GM19351 (cell line): ENCODE data around the gene PRSS57.
"Not testable (repeated sequence)": the region's sequence is repeated elsewhere in the genome, so short reads cannot be mapped to it uniquely, and the experiment has no call there.

Experiments
- ATAC-seq: cut with Tn5 transposase; IDR thresholded peaks from one replicate; pipeline ENCODE4 v1.9.1; 2021; ENCODE audit warnings: mild to moderate bottlenecking, moderate library complexity; ENCODE audit not compliant: unreplicated experiment

The PRSS57 gene

DNA sequence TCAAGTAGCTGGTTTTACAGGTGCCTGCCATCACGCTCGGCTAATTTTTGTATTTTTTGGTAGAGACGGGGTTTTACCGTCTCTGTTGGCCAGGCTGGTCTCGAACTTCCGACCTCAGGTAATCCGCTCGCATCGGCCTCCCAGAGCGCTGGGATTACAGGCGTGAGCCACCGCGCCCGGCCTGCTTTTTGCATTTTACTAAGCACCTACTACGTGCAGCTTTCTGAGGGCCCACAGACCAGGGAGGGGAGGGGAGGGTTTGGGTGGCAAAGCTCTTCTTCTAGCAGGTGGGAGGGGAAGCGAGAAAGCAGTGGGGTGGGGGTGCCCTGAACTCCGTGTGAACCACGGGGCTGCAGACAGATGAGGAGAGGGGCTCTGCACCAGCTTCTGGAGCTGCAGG, 28.5 kb upstream of the PRSS57 start:
- ATAC-seq, result no peak

DNA sequence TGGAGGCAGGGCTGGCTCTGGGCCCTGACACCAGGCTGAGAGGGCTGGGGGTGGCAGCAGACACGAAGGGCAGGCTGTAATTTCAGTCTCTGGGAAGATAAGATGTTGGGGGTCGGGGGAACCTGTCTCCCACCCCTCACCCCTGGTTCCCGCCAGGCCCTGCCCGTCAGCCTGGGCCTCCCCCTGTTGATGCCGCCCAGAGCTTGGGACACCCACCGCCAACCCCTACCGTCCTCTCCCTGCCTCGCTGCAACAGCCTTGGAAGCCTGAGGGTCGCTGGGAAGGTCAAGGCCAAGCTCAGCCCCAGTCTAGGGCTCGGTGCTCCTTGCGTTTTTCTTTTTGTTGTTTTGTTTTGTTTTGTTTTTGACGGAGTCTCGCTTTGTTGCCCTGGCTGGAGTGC, 28.0 kb upstream of the PRSS57 start:
- ATAC-seq, result no peak

DNA sequence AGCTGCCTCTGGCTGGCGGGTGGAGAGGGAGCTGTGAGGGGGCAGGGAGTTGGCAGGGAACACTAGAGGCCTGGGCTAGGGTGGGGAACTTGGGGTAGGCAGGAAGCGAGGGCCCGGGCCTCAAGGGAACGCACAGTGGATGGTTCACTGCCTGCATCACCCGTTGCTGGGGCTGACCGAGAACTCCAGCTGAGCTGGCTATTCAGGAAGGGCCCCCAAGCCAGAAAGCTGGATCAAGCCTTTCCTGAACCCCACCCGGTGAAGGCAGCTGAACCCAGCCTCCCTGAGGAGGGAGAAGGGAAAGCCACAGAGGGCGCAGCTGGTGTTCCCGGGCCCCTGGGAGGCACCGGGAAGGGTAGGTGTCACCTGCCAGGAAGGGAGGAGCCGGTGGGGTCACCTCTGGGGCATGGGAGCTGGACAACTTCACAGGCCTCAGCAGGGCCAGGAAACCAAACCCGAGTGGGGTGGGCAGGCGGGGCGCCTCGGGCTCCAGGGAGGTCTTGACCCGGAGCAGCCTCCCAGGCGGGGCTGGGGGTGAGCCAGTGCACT, 27.4 kb upstream of the PRSS57 start:
- no peak for ATAC-seq

DNA sequence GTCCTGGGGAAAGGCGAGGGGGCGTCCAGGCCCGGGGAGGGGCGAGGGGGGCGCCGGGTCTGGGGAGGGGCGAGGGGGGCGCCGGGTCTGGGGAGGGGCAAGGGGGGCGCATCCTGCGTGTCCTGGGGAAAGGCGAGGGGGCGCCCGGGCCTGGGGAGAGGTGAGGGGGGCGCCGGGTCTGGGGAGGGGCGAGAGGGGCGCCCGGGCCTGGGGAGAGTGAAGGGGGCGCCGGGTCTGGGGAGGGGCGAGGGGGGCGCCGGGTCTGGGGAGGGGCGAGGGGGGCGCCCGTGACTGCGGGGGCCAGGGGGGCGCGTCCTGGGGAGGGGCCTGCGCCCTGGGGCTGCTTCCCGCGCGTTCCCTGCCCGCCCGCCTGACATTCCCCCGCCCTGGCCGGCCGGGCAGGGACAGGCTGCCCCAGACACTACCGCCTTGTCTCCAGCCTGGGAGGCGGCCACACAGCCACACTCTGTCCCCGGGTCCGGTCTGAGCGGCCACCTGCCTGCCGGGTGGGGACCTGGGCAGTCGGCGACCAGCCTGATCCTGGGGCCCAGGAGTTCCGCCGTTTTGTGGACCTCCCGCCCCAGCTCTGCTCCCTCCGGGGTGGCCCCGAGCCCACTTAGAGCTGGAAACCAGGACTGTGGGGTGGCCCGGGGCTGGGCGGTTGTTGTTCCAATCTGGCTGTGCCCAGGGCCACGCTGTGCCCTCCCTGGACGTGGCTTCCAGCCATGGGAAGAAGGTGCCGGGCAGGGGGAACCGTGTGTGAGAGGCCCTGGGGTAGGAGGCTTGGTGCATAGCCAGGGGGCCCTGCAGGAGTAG, 25.3 kb upstream of the PRSS57 start:
- ATAC-seq, result no peak

DNA sequence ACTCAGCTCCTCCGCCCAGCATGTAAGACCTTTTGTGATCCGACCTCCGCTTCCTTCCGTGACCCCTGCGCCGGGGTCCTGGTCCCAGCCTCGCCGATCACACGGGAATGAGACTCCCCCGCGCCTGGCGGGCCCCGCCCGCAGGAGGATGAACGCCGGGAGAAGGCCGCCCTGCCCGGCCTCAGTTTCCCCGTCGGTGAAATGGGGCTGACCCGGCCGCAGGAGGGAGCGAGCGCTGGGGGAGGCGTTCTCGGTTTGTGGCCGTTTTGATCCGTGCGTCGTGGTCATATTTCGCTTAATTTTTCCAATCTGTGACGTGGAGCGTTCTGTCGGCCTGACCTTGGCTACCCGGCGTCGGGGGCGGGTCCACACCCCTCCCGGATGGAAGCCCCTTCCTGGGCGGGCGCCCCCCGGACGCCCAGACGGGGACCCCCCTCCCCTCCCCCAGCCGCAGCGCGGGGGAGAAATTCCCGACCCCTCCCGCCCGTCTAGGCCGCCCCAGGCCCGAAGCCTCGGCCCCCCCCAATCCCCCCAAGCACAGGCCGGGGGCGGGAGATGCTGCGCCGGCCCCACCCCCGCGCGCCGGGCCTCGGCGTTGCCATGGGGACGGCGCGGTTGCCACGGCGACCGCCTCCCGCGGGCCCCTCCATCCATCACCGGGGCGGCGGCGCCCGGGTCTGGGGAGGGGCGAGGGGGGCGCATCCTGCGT, 24.5 kb upstream of the PRSS57 start:
- ATAC-seq, result no peak

DNA sequence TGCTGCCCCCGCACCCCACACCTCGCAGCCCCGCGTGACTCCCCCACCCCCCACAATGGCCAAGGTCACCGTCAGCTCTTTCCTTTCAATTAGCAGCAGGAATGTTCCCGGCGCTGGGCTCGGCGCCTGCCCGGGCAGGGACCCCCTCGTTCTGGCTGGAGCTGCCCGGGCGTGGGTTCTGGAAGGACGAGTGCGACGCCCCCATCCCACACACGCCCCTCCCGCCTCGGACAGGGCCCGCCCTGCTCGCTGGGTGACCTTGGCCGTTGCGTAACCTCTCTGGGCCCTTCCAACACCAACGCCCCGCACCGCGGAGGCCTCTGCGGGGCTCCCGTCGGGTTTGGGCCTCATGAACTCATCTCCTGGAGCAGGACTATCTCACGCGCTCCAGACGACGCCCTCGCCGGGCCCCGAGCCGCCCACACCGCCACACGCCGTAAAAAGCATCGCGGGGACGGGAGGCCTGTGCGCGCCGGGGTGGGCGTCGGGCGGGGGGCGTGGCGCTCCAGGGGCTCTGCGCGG, 23.8 kb upstream of the PRSS57 start:
- no peak for ATAC-seq

DNA sequence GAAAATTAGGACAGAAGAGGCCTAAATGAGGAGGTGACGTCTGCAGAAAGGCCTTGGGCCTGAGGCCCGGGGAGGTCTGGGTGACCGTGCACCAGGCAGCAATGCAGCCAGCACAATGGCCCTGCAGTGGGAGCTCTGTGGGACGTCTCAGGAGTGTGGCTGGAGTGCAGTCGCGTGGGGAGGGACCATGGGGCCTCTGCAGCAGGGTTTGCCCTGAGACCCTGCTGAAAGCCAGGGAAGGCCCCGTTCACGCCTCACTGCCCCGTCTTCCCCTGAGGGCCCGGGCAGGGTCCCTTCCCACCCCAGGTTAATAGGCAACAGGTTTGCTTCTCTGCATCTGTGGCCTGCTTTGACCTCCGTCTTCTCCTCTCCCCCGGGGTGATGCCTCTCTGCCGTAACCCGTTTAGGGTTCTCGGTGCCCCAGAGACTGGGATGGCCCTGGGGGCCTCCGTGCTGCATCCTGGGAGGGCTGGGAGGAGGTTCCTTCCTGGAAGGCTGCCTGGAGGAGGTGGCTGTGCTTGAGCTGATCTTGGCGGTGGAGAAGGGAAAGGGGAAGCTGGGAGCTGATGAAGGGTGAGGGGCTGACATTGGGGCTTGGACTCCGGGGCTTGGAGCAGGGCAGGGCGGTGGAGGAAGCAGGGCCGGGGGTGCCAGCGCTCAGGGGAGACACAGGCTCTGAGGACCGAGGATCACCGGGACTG, 23.1 kb upstream of the PRSS57 start:
- no peak for ATAC-seq

DNA sequence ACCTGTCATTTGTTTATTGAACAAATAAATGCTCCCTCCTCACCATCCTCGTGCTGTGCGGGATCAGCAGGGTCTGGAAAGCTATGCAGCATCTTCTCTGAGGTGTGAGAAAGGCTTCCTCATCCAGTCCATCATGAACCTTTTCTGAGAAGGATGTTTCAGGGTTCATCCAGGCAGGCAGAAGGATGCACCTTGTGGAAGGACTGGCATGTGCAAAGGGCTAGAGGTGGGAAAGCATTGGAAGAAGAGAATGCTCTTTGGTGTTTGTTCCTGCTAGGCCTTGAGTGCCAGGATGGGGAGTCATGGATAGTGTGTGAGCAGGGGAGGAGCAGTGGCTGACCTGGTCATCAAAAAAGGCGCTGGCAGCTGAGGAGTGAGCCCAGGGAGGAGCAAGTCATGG, 20.1 kb upstream of the PRSS57 start:
- no peak for ATAC-seq

DNA sequence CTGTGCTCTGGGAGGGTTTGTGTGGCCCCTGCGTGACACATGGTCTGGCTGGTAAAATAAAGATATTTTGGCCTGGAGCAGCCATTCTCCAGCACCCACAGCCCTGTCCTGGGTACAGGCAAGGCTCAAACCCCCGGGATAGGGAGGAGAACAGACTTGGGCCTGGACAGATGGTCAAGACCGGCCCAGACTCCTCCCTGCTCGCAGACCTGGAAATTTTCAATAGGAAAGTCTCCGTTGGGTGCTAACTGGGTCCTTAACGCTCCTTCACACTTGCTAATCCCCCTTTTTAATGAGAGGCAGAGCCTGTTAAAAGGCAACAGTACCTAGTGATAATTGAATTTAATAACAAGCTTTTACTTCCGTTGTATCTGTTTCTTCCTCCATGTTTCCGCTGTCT, 16.0 kb upstream of the PRSS57 start:
- no peak for ATAC-seq

DNA sequence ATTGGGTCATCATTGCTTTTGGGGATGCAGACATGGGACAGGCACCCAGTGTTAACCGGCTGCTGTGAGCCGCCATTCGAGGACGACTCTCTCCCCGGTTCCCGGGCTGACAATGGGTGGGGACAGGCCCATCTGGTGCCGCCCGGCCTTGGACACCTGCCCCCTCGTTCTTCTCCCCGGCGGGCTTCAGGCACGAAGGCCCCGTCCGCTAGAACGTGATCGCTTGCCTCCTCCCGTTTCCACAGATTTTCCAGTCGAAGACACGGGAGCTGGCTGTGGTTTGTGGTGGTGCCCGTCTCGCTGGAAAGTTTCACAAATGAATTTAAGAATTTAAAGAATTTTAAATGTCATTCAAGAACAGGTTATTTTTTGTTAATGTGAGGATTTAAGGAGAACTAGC, 15.5 kb upstream of the PRSS57 start:
- ATAC-seq, result no peak

DNA sequence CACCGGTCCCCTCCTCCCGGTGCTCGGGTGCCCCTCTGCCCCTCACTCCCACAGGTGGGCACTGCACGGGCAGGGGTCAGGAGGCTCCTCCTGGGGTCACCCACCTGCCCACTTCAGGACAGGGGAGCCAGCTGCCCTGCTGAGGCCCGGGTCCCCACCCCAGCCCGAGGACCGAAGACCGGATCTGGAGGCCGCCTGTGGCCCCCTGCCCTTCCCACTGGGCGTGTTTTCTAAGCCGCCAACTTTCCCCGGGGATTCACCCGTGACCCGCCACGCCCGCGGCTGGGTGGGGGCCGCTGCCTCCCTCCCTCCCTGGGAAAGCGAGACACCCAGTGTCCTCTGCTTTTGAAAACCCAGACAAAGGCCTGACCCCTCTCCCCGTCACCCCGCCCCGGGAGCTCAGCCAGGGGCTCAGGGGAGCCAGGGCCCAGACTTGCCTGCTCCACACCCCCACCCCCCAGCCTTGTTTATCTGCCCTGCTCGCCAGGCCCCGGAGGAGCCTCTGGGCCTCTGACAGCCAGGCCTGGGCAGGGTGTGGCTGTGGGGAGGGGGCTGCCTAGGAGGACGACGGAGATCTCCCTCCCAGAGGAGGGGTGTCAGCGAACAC, 14.8 kb upstream of the PRSS57 start:
- no peak for ATAC-seq

DNA sequence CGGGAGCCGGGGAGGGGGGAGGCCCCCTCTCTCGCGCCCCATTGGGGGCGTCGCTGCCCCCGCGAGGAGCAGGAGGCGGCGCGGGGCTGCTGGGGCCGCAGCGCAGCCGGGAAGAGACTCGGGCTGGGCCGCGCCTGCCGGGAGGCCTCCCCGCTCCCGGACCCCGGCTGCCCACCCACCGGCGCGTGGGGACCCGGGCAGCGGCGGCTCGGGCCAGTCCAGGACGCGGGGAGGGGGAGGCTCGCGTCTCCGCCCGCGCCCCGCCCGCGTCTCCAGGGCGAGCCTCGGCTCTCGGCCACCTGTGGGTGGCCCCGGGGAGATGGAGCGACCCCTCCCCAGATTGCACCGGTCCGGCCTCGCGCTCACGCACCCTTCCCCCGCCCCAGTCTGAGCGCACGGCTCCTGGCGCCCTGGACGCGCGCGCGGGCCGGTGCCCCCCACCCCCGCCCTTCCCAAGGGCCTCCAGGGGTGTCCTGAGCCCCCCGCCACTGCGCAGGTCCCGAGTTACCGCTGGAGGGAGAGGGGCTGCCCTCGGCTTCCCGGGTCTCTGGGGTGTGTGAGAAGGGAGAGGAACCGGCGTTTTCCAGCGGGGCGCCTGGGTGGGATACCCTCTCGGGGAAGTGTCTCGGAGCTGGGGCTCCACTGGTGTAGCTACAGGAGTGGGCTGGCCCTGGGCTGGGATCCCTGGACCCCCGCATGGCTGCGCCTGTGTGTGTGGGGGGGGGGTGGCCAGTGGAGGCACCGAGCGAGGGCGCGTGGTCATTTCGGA, 14.1 kb upstream of the PRSS57 start:
- no peak for ATAC-seq

DNA sequence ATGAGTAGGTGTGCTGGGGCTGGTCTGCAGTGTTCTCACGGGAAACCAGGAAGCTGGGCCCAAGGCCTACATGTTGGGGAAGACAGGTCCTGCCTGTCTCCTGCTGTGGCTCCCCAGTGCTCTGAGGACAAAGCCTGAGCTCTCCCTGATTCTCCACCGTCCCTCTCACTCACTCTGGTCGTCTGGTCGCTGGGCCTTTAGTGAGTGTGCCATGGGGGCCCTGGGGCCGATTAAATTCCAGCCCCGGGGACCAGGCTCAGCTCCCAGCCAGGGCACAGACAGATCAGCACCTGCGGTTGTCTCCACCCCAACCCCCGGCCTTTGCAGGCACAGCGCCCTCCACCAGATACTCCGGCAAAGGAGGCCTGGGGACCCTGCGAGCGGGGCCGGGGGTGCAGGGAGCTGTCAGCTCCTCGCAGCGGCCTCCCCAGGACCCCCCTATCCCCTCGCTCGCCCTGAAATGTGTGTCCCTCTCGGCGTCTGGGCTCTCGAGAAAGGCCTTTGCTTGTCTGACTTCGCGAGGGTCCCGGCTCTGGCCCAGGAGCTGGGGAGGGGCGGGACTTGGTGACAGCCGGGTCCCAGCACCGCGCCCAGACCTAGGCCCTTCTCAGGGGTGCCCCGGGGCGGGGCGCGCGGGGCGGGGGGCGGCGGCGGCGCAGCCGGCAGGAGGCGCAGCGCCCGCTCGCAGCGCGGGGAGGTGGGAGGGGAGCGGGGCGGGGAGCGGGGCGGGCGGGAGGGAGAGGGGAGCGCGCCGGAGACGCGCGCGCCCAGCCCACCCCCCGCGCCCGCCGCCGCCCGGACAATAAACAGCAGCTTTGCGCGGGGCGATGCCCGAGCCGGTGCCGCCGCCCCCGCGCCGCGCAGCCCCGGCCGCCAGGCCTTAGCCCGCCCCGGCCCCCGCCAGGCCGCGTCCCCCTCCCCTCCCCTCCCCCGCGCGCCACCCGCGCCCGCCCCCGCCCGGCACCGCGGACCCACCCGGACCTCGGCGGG, 13.2 kb upstream of the PRSS57 start, which contains the start of gene PALM:
Gene PALM (plus strand): TSS at position 782 of the 990 bp plus-strand sequence. CDS start 212 bp downstream, outside the sequence.
- ATAC-seq, result no peak

DNA sequence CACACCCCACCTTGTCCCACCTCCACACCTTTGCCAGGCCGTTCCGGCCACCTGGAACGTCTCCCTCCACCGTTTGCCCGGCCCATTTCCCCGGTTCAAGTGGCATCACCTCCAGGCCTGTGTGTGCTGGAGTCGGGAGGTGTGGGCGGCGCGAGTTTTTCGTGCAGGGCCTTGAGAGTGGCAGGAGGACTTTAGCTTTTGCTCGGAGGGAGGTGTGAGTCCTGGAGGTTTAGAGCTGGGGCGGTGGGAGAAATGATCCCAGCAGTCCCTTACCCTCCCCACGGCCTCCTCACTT, 9.1 kb upstream of the PRSS57 start:
- ATAC-seq, result no peak

DNA sequence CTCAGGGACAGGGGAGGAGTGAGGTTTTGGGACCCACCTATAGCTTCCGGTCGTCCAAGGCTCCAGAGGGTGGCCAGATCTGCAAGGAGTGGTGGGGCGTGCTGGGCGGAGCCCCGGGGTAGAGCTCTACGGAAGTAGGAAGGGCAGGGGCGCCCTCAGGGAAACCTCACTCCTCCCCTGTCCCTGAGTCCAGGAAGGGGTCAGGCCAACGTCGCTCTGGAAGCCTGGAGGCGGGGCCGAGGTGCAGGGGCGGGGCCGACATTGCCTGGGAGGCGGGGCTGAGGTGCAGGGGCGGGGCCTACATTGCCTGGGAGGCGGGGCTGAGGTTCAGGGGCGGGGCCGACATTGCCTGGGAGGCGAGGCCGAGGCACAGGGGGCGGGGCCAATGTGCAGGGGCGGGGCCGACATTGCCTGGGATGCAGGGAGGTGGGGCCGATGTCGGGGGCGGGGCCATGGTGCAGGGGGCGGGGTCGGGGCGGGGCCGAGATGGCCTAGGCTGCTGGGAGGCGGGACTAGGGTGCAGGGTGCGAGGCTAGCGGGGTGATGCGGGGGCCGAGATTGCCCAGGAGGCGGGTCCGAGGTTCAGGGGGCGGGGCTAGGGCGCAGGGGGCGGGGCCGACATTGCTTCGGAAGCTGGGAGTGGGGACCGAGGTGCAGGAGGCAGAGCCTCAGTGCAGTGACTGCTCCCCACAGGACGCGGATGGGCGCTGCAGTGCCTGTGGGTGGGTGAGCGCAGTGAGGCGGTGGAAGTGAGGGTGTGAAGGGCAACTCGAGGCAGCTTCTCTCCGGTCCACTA, 8.6 kb upstream of the PRSS57 start:
- no peak for ATAC-seq

DNA sequence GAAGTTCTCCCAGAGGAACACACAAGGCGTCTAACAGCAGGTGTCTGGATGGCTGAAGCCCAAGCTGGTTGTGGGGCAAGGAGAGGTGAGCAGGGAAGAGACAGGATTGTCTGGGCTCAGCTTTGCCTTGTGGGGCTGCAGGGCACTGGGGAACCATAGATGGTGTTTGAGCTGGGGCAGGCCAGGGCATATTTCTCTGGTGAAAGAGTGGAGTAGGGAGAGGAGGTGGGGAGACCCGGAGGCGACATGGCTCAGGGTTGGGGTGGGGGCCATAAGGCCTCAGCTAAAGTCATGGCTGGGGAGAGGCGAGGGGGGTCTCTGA, 8.0 kb upstream of the PRSS57 start:
- ATAC-seq, result no peak

DNA sequence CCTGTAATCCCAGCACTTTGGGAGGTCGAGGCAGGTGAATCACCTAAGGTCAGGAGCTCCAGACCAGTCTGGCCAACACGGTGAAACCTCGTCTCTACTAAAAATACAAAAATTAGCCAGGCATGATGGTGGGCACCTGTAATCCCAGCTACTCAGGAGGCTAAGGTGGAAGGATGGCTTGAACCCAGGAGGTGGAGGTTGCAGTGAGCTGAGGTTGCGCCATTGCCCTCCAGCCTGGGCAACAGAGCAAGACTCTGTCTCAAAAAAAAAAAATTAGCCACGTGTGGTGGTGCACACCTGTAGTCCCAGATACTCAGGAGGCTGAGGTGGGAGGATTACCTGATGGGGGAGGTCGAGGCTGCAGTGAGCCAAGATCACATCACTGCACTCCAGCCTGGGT, 7.6 kb upstream of the PRSS57 start:
- ATAC-seq, result not testable (repeated sequence)

DNA sequence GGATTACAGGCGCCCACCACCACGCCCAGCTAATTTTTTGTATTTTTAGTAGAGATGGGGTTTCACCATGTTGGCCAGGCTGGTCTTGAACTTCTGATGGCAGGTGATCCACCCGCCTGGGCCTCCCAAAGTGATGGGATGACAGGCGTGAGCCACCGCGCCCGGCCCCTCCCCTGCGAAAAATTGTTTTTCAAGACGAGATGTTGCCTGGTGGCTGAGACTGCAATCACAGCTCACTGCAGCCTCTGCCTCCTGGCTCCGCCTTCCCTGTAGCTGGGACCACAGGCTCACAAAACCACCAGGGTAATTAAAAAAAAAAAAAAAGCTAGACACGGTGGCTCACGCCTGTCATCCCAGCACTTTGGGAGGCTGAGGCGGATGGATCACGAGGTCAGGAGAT, 4.6 kb upstream of the PRSS57 start:
- not testable (repeated sequence) for ATAC-seq
